Hepatocyte (in vitro differentiated cells): ENCODE measurements around the gene KCNQ2. TPM values are rescaled to one million over a fixed set of nuclear protein-coding genes. Genes with fewer than 3 reads are reported as not detected.

Source experiments
- DNase-seq: peaks from one replicate; pipeline ENCODE4 v3.0.0-alpha.2; 2016; ENCODE audit warnings: low spot score
- H2AFZ ChIP-seq: fragments of 200-600 bp; sonication (generic); 2 replicates; pipeline ENCODE4 v1.6.0; 2016; ENCODE audit warnings: antibody characterized with exemption, mild to moderate bottlenecking
- H3K27ac ChIP-seq: fragments of 200-600 bp; sonication (generic); 2 replicates; pipeline ENCODE4 v1.5.1; 2016; ENCODE audit warnings: mild to moderate bottlenecking
- H3K27me3 ChIP-seq: fragments of 200-600 bp; sonication (generic); 2 replicates; pipeline ENCODE4 v1.6.1; 2016
- H3K36me3 ChIP-seq: fragments of 200-600 bp; sonication (generic); replicated peaks from 2 replicates; pipeline ENCODE4 v1.5.1; 2016; ENCODE audit warnings: low read depth; ENCODE audit not compliant: insufficient read depth
- H3K4me1 ChIP-seq: fragments of 200-600 bp; sonication (generic); 2 replicates; pipeline ENCODE4 v1.5.1; 2016; ENCODE audit warnings: mild to moderate bottlenecking, moderate library complexity; ENCODE audit not compliant: insufficient read depth
- H3K4me2 ChIP-seq: fragments of 200-600 bp; sonication (generic); 2 replicates; pipeline ENCODE4 v1.6.0; 2016
- H3K4me3 ChIP-seq: fragments of 200-600 bp; sonication (generic); 2 replicates; pipeline ENCODE4 v1.5.1; 2016; ENCODE audit warnings: mild to moderate bottlenecking
- H3K79me2 ChIP-seq: fragments of 200-600 bp; sonication (generic); 2 replicates; pipeline ENCODE4 v1.6.0; 2017; ENCODE audit warnings: mild to moderate bottlenecking
- H3K9me2 ChIP-seq: fragments of 200-600 bp; sonication (generic); replicated peaks from 2 replicates; pipeline ENCODE4 v1.6.0; 2017; ENCODE audit warnings: mild to moderate bottlenecking; ENCODE audit not compliant: insufficient read depth
- H3K9me3 ChIP-seq: fragments of 200-600 bp; sonication (generic); 2 replicates; pipeline ENCODE4 v1.5.1; 2016; ENCODE audit warnings: low read depth, mild to moderate bottlenecking
- H4K20me1 ChIP-seq: fragments of 200-600 bp; sonication (generic); 2 replicates; pipeline ENCODE4 v1.6.0; 2016; ENCODE audit warnings: mild to moderate bottlenecking; ENCODE audit not compliant: insufficient read depth, poor library complexity, severe bottlenecking
- EZH2 ChIP-seq: fragments of 200-600 bp; sonication (generic); IDR thresholded peaks from 2 replicates; pipeline ENCODE4 v1.6.1; 2016; ENCODE audit warnings: antibody characterized with exemption, mild to moderate bottlenecking, borderline replicate concordance
- EZH2phosphoT487 ChIP-seq: fragments of 200-600 bp; sonication (generic); IDR thresholded peaks from one replicate; pipeline ENCODE4 v1.6.1; 2018; ENCODE audit warnings: antibody characterized with exemption, mild to moderate bottlenecking, low read depth, moderate library complexity; ENCODE audit not compliant: unreplicated experiment, severe bottlenecking
- whole genome bisulfite sequencing: methylation state at CpG from one replicate; pipeline ENCODE4 v1.1.6; 2016; ENCODE audit warnings: low lambda C conversion rate; ENCODE audit errors: missing lambda C conversion rate; 5-methylcytosine and 5-hydroxymethylcytosine counted together
- polyA plus RNA-seq: library from polyadenylated mRNA; unstranded; fragments of >200 nt; fragmentation: Nextera tagmentation; extraction: Ambion mirVana; gene quantifications from 2 replicates; pipeline ENCODE4 v1.2.1, GENCODE V29; 2016
- total RNA-seq: library from RNA; depleted of rRNA; stranded (reverse); fragments of >200 nt; gene quantifications from 2 replicates; pipeline ENCODE4 v1.2.3, GENCODE V29; 2014
- TF ChIP-seq, protein P1 (sequence below): fragments of 200-600 bp; sonication (generic); IDR thresholded peaks from 2 replicates; pipeline ENCODE4 v1.5.1; 2016; ENCODE audit warnings: antibody characterized with exemption, mild to moderate bottlenecking; ENCODE audit not compliant: poor library complexity

The KCNQ2 gene
- total and polyA plus RNA-seq, 2 experiments from 2014 or later: 3.5 to 5.4 TPM

DNA sequence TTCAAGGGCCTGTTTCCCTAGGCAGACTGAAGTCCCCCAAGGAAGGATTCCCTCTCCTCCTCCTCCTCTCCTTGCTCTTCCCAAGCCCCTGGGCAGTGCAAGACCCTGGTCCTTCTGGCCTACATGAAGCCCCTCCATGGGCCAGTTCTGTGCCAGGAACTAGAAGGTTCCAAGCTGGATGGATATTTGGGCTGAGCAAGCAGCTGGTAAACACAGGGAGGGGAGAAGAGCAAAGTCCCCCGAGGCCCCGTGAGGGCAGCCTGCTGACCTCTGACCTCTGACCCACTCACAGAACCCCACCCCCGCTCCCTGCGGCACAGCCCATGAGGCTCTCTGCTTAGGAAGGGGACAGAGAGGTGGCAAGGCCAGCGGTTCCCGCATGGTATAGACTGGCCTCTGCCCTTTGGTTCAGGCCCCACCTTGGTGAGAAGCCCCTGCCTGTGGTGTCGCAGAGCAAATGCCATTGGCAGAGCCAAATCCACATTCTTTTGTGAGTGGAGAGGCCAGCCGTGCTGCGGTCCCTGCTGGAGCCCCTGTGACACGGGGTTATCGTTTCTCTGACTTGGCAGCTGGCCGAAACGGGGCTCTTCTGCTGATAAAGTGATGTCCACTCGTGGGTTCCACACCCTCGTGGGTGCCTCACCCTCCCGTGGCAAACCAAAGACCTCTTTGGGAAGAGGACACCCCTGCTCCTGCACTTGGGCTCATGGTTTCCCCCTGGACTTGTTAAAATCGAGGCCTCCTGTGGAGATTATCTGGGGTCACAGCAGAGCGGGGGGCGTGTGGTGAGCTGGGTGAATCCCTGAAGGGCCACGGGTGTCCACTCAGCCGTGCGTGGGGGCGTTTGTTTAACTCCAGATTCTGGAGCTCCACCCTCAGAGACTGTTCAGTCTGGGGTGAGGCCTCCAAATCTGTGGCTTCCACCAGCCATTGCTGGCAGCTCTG, 109.2 kb downstream of the KCNQ2 start:
- Histone ChIP-seq H3K4me1 (no peaks in the 10 kb centered on the region), H3K27me3 (peaks cover 31% of the 10 kb centered on the region), H3K27ac (no peak overlapping the region), H3K9me3 (no peaks in the 10 kb centered on the region), H4K20me1 (no peaks in the 10 kb centered on the region), H3K36me3 (no peaks in the 10 kb centered on the region), H3K4me3 (no peak overlapping the region), H3K9me2 (no peaks in the 10 kb centered on the region), H2AFZ (no peak overlapping the region), H3K4me2 (no peak overlapping the region), H3K79me2 (no peaks in the 10 kb centered on the region)
- TF ChIP-seq, protein P1, sequence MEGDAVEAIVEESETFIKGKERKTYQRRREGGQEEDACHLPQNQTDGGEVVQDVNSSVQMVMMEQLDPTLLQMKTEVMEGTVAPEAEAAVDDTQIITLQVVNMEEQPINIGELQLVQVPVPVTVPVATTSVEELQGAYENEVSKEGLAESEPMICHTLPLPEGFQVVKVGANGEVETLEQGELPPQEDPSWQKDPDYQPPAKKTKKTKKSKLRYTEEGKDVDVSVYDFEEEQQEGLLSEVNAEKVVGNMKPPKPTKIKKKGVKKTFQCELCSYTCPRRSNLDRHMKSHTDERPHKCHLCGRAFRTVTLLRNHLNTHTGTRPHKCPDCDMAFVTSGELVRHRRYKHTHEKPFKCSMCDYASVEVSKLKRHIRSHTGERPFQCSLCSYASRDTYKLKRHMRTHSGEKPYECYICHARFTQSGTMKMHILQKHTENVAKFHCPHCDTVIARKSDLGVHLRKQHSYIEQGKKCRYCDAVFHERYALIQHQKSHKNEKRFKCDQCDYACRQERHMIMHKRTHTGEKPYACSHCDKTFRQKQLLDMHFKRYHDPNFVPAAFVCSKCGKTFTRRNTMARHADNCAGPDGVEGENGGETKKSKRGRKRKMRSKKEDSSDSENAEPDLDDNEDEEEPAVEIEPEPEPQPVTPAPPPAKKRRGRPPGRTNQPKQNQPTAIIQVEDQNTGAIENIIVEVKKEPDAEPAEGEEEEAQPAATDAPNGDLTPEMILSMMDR: no peak
- no peak for TF ChIP-seq EZH2
- DNase-seq: no peak
- WGBS: 74% methylated on average over 23 of the region's 23 CpGs

- no peaks in the 10 kb centered on the region for H4K20me1 ChIP-seq
- H3K4me2 ChIP-seq: no peak overlapping the region
- no peaks in the 10 kb centered on the region for H3K79me2 ChIP-seq
- no peaks in the 10 kb centered on the region for H3K36me3 ChIP-seq
- H2AFZ ChIP-seq: no peak overlapping the region
- no peak overlapping the region for H3K4me3 ChIP-seq
- no peaks in the 10 kb centered on the region for H3K4me1 ChIP-seq
- no peaks in the 10 kb centered on the region for H3K9me2 ChIP-seq
- H3K27ac ChIP-seq: no peak overlapping the region
- no peaks in the 10 kb centered on the region for H3K9me3 ChIP-seq
- no peak for TF ChIP-seq EZH2phosphoT487
- no peak for TF ChIP-seq EZH2
- TF ChIP-seq, protein P1: no peak
- WGBS: 71% methylated on average over 16 of the region's 16 CpGs
- DNase-seq: no peak
- peaks cover 31% of the 10 kb centered on the region for H3K27me3 ChIP-seq
Observed at GRCh38 chr20:63362436-63363009, 109.9 kb downstream of the KCNQ2 start.

- DNase-seq: no peak
- H3K4me2 ChIP-seq: no peak overlapping the region
- no peak for TF ChIP-seq EZH2phosphoT487
- TF ChIP-seq, protein P1: no peak
- TF ChIP-seq EZH2: no peak
- no peaks in the 10 kb centered on the region for H3K36me3 ChIP-seq
- no peaks in the 10 kb centered on the region for H3K9me3 ChIP-seq
- no peak overlapping the region for H2AFZ ChIP-seq
- no peak overlapping the region for H3K27ac ChIP-seq
- no peaks in the 10 kb centered on the region for H3K9me2 ChIP-seq
- no peaks in the 10 kb centered on the region for H3K4me1 ChIP-seq
- no peaks in the 10 kb centered on the region for H4K20me1 ChIP-seq
- peaks cover 31% of the 10 kb centered on the region for H3K27me3 ChIP-seq
- no peak overlapping the region for H3K4me3 ChIP-seq
- no peaks in the 10 kb centered on the region for H3K79me2 ChIP-seq
- WGBS: 18% methylated on average over 26 of the region's 50 CpGs
Observed at GRCh38 chr20:63361519-63362435, 110.7 kb downstream of the KCNQ2 start.
